AG09319 (cell line): ENCODE measurements around the gene PLAU.
"Not testable (repeated sequence)": the region's sequence is repeated elsewhere in the genome, so short reads cannot be mapped to it uniquely, and the experiment has no call there.

Experiments
- DNase-seq: peaks from one replicate; pipeline ENCODE4 v3.0.0-alpha.2; 2010; ENCODE audit warnings: low read depth; ENCODE audit errors: extremely low read depth
- TF ChIP-seq, protein P1 (sequence below): IDR thresholded peaks from 2 replicates; pipeline ENCODE4 v1.5.1; 2011; ENCODE audit warnings: low read depth, mild to moderate bottlenecking, inconsistent platforms, low read length, moderate library complexity

Gene PLAU

DNA sequence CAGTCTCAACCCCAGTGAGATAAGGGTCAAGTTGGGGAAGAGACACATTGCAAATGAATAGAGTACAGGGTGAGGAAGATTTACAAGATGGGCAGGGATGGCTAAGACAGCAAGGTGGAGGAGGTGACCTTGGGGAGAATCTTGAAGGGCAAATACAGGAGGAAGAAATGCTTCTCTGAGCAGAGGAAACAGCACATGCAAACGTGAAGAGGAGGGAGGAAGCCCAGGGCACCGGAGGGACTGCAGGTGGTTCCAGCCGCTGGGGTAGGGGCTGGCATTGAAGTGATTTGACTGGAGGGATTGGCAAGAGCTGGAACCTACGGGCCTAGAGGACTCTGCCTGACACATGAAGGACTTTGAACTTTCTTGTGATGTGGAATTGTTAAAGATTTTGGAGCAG is 14.6 kb downstream of the PLAU start:
- no peak for DNase-seq
- TF ChIP-seq, protein P1, sequence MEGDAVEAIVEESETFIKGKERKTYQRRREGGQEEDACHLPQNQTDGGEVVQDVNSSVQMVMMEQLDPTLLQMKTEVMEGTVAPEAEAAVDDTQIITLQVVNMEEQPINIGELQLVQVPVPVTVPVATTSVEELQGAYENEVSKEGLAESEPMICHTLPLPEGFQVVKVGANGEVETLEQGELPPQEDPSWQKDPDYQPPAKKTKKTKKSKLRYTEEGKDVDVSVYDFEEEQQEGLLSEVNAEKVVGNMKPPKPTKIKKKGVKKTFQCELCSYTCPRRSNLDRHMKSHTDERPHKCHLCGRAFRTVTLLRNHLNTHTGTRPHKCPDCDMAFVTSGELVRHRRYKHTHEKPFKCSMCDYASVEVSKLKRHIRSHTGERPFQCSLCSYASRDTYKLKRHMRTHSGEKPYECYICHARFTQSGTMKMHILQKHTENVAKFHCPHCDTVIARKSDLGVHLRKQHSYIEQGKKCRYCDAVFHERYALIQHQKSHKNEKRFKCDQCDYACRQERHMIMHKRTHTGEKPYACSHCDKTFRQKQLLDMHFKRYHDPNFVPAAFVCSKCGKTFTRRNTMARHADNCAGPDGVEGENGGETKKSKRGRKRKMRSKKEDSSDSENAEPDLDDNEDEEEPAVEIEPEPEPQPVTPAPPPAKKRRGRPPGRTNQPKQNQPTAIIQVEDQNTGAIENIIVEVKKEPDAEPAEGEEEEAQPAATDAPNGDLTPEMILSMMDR, result no peak

- TF ChIP-seq, protein P1, result no peak
- no peak for DNase-seq
Measured at GRCh38 chr10:73926152-73926764, 15.3 kb downstream of the PLAU start.

GRCh38 chr10:73930630-73931327 is 19.8 kb downstream of the PLAU start:
- DNase-seq, result not testable (repeated sequence)

GRCh38 chr10:73931767-73932619 is 21.1 kb downstream of the PLAU start:
- DNase-seq, result no peak
- TF ChIP-seq, protein P1, result no peak

DNA sequence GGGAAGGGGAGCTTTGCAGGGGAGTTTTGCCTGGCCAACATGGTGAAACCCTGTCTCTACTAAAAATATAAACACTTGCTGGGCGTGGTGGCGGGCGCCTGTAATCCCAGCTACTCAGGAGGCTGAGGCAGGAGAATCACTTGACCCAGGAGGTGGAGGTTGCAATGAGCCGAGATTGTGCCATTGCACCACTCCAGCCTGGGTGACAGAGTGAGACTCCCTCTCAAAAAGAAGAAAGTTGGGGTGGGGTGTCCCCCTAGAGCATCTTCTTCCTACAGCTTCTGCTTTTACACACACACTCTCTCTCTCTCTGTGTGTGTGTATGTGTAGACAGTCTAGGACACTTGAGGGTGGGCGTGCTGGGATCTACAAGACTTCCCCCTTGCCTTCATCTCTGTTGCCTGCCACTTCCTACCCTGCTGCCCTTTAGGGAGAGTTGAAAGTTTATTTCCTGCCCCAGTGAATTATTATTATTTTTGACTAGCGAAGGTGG is 21.7 kb downstream of the PLAU start:
- DNase-seq, result no peak
- TF ChIP-seq, protein P1, result no peak

- TF ChIP-seq, protein P1, result no peak
- no peak for DNase-seq
Measured at GRCh38 chr10:73934074-73934473, 23.1 kb downstream of the PLAU start.

DNA sequence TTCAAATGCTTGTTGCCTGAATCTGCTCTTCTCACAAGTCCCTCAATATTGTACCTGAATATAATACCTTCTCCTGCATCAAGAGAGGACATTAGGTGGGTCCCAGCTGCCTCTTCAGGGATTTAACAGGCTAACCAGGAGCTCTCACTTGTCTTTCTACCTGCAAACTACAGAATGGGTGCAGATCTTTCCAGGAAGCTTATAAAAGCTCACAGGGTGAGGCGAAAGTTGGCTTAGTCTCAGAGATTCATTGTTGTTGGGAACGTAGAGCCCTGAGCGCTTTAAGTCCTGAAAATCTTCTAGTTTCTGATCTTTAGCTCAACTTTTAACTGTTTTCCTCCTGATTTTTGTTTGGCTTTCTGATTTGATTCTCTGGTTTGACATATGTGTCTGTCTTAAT is 25.0 kb downstream of the PLAU start:
- DNase-seq, result no peak
- TF ChIP-seq, protein P1, result no peak
